HG03039 (cell line): ENCODE data around the gene ATXN7L1.
"Not testable (repeated sequence)": the region's sequence is repeated elsewhere in the genome, so short reads cannot be mapped to it uniquely, and the experiment has no call there.

Experiments used
- ATAC-seq: cut with Tn5 transposase; IDR thresholded peaks from one replicate; pipeline ENCODE4 v1.9.1; 2021; ENCODE audit warnings: mild to moderate bottlenecking, moderate library complexity; ENCODE audit not compliant: unreplicated experiment

ATXN7L1 gene

GRCh38 chr7:105805447-105806019, 70.9 kb downstream of the ATXN7L1 start:
- no peak for ATAC-seq

- no peak for ATAC-seq
Measured at GRCh38 chr7:105803429-105803736, 73.0 kb downstream of the ATXN7L1 start.

GRCh38 chr7:105802604-105803428, 73.6 kb downstream of the ATXN7L1 start:
- ATAC-seq: no peak

- ATAC-seq: no peak
Measured at GRCh38 chr7:105800849-105801534, 75.4 kb downstream of the ATXN7L1 start.

GRCh38 chr7:105800442-105800841, 76.0 kb downstream of the ATXN7L1 start:
- ATAC-seq: no peak

- no peak for ATAC-seq
Measured at GRCh38 chr7:105799677-105800076, 76.7 kb downstream of the ATXN7L1 start.

- ATAC-seq: no peak
Measured at GRCh38 chr7:105799006-105799405, 77.4 kb downstream of the ATXN7L1 start.

- ATAC-seq: no peak
Measured at GRCh38 chr7:105797652-105798051, 78.7 kb downstream of the ATXN7L1 start.

GRCh38 chr7:105796365-105796764, 80.0 kb downstream of the ATXN7L1 start:
- no peak for ATAC-seq

- ATAC-seq: no peak
Measured at GRCh38 chr7:105794741-105795729, 81.4 kb downstream of the ATXN7L1 start.

- ATAC-seq: no peak
Measured at GRCh38 chr7:105792488-105793370, 83.7 kb downstream of the ATXN7L1 start.

- no peak for ATAC-seq
Measured at GRCh38 chr7:105791926-105792325, 84.5 kb downstream of the ATXN7L1 start.

GRCh38 chr7:105790996-105791395, 85.4 kb downstream of the ATXN7L1 start:
- ATAC-seq: no peak

GRCh38 chr7:105790452-105790851, 85.9 kb downstream of the ATXN7L1 start:
- not testable (repeated sequence) for ATAC-seq

GRCh38 chr7:105788816-105789349, 87.5 kb downstream of the ATXN7L1 start:
- no peak for ATAC-seq

- ATAC-seq: no peak
Measured at GRCh38 chr7:105788356-105788755, 88.0 kb downstream of the ATXN7L1 start.

- ATAC-seq: no peak
Measured at GRCh38 chr7:105787793-105788192, 88.6 kb downstream of the ATXN7L1 start.

- no peak for ATAC-seq
Measured at GRCh38 chr7:105786520-105787470, 89.6 kb downstream of the ATXN7L1 start.
